Heart left ventricle (tissue), 16 donors: Measurements from ENCODE around the gene HES1. TPM values are rescaled to one million over a fixed set of nuclear protein-coding genes. Genes with fewer than 3 reads are reported as not detected.
A peak's percentile ranks its signal among the peaks of the same experiment; 100 is the strongest.

ENCODE experiments used
- ATAC-seq, 4 donors: fragments of 200-7000 bp; cut with Tn5 transposase; one replicate each; pipeline ENCODE4 v1.9.1; 2020 to 2022; ENCODE audit warnings: moderate library complexity in 4 of 4, mild to moderate bottlenecking in 3 of 4, moderate number of reproducible peaks in 1 of 4
- DNase-seq, 5 donors: peaks; one replicate each; pipeline ENCODE4 v3.0.0-alpha.2; 2020
- H3K27ac ChIP-seq, 12 donors: fragments of 200-600 bp; sonication (generic) in 4 of 12; one replicate each; pipeline versions ENCODE4 v1.5.0 to v1.8.0; 2016 to 2022; ENCODE audit warnings: mild to moderate bottlenecking in 2 of 12
- H3K27me3 ChIP-seq, 9 donors: fragments of 200-600 bp; sonication (generic) in 2 of 9; one replicate each; pipeline versions ENCODE4 v1.5.1 to v1.8.0; 2016 to 2022; ENCODE audit warnings: mild to moderate bottlenecking in 3 of 9
- H3K36me3 ChIP-seq, 9 donors: fragments of 200-600 bp; sonication (generic) in 2 of 9; one replicate each; pipeline versions ENCODE4 v1.5.0 to v1.8.0; 2018 to 2022; ENCODE audit warnings: mild to moderate bottlenecking in 2 of 9
- H3K4me1 ChIP-seq, 12 donors: fragments of 200-600 bp; sonication (generic) in 4 of 12; one replicate each; pipeline versions ENCODE4 v1.5.0 to v1.8.0; 2016 to 2022; ENCODE audit warnings: mild to moderate bottlenecking in 3 of 12
- H3K4me3 ChIP-seq, 12 donors: fragments of 200-600 bp; sonication (generic) in 4 of 12; one replicate each; pipeline versions ENCODE4 v1.5.0 to v1.8.0; 2017 to 2022; ENCODE audit warnings: mild to moderate bottlenecking in 9 of 12, moderate library complexity in 4 of 12
- H3K9me3 ChIP-seq, 12 donors: fragments of 200-600 bp; sonication (generic) in 4 of 12; one replicate each; pipeline versions ENCODE4 v1.5.0 to v1.8.0; 2016 to 2022; ENCODE audit warnings: mild to moderate bottlenecking in 1 of 12
- CTCF ChIP-seq, 12 donors: fragments of 200-600 bp; sonication (generic) in 4 of 12; IDR thresholded peaks; one replicate each; pipeline versions ENCODE4 v1.5.0 to v1.8.0; 2018 to 2022; ENCODE audit warnings: antibody characterized with exemption in 12 of 12, mild to moderate bottlenecking in 5 of 12
- POLR2A ChIP-seq, 2 donors: fragments of 450-650 bp; IDR thresholded peaks; one replicate each; pipeline ENCODE4 v1.6.1; 2017; ENCODE audit warnings: antibody characterized with exemption in 2 of 2, mild to moderate bottlenecking in 2 of 2, moderate library complexity in 2 of 2
- WGBS, 4 donors: extraction: QIAGEN DNeasy Blood & Tissue Kit in 2 of 4; methylation state at CpG; one replicate each; pipeline versions ENCODE4 v1.1.5 to v1.1.7; 2013 to 2018; 5-methylcytosine and 5-hydroxymethylcytosine counted together
- intact Hi-C, 10 donors: fragments of 100-400 bp; cut with DNase I; formaldehyde crosslinking; loops; one replicate each; pipeline versions ENCODE4 v1.11.1 to v1.14.2; 2022
- polyA plus RNA-seq, 2 donors: library from polyadenylated mRNA; stranded (reverse); fragments of 200-250 nt; gene quantifications; one replicate each; pipeline ENCODE4 v1.2.3, GENCODE V29; 2013
- total RNA-seq, 9 donors: library from RNA; depleted of rRNA in 2 of 9; stranded (reverse); fragments of >200 nt in 2 of 9; fragmentation: NEBNext Ultra II Directional in 3 of 9; extraction: Animal tissue kit (Norgen Biotek cat#: 25700) in 3 of 9; gene quantifications; one replicate each; pipeline versions ENCODE4 v1.1.0 to v1.2.4, GENCODE V29; 2016 to 2023
- donor health status: ischemic (EF 13 %, LVEDD 7.1; RV severe dilation, severe dysfunction).
- donor health status: healthy with polysubstance abuse.
- donor health status: DM: no; HTN: yes; CAD: no.
- donor health status: DM: no; HTN: no; CAD: no.
- donor health status: ischemic (EF 25% LVEDD 6.9; RV normal size, moderate dysfunction).
- donor health status: ischemic (EF 25% LVEDD 5.7; RV mildly dilated, moderate dysfunction).
- donor health status: healthy.
- donor health status: DM: yes; HTN: yes; CAD: no.
- donor health status: ischemic (EF 35%, LVEDD 5.7; RV mildly dilated, moderate dysfunction).
- donor health status: nonischemic (EF 11% LVEDD 7.7; RV severe dilation, severe dysfunction).
- donor health status: DM: yes; HTN: yes; CAD: no.
- donor health status: PGD.
- donor health status: ischemic (EF 29% LVEDD 5.4; RV normal size, mild dysfunction).
- donor health status: nonischemic (EF 23%, LVEDD 6.1; RV moderate dilation, normal function).

Gene HES1
- total and polyA plus RNA-seq, 11 donors = 9.2 to 32.3 (median 12.0) TPM

DNA sequence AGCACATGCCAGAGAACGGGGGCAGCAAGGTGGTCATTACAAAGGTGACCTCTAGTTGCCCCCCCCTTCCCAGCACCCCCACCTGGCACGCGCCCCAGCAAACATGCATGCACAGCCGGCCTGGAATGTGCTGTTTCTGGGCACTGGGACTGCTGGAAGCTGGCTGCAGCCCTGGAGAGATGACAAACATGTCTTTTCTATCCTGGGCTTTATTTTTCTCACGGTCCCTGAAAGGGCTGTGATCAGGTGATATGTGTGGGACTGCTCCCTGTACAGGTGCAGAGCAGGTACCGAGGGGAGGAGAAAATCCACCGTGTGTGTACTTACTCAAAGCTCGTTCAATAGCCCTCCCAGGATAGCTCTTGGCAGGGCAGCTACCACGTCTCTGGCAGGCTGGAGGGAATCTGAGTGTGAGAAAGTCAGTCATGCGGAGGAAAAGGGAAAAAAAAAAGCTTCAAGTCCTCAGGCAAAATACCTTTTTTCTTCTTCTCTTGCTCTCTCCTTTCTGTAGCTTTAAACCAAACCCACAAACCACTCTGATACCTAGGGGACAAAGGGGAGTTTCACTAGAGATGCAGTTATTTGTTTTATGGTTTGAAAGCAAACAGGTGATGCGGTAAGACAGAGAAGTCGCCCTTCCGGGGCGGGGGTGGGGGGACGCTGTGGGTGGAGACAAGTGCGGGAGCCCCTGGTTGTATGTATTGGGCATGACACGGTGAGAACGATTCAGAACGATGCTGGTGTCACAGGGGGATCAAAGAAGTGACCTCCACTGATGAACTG, 5.0 kb upstream of the HES1 start:
- intact Hi-C loops = loop anchor here in 8 of 10 donors (5.0 to 10.0 kb wide), 7 partner anchors 49 to 266 kb away; no protein-coding TSS in a partner anchor
- Histone ChIP-seq H3K4me3 (no peak overlapping the region), H3K27me3 (peaks cover 0 to 45% (median 0%) of the 10 kb centered on the region in 9 donors), H3K36me3 (no peaks in the 10 kb centered on the region), H3K9me3 (no peaks in the 10 kb centered on the region), H3K27ac (peak overlapping the region in 2 of 12 donors; percentile 13 to 16), H3K4me1 (peaks cover 0 to 50% (median 32%) of the 10 kb centered on the region in 12 donors)
- DNase-seq (peak in 2 of 5 donors; percentile 29 to 66), ATAC-seq (no peak)
- TF ChIP-seq POLR2A (IDR thresholded peaks at IDR 0.05) = no peak
- no peak for TF ChIP-seq CTCF (IDR thresholded peaks at IDR 0.05)
- WGBS, 4 donors = 44 to 50% (median 46%) methylated on average over 16 to 19 of the region's 19 CpGs

DNA sequence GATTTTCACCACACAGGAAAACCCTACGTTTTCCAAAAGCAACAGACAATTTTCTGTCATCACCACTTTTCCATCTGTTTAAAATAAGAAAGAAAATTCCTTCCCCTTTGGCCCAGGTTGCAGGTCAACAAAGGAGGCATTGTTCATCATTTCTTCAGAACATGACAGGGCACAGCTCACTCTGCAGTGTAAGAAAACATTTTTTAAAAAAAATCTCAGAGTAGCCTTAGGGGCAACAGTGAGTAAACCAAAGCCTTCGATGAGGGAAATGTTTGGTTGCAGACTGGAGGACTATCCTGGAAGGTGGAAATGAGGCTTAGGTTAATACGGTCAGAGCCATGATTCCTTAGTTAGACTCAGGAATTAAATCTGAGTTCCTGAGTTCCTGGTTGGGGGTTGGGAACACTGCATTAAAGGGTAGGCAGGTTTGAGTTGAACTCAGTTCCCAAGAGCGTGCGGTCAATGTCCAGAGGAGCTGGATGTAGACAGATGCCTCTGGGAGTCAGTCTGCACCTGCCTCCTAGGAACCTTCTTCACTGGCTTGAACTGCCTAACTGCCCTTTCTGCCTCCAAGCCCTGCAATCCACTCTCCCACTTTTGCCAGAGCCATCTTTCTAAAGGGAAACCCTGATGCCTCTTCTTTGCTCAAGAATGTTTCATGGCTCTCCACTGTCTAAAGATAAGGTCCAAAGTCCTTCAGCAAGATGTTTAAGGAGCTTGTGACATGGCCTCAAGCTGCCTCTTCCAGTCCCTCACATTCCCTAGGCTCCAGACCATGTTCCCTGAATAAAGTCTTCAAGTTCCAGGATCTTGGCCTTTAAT, 3.3 kb upstream of the HES1 start:
- 74 to 84% (median 80%) methylated on average over 5 of the region's 5 CpGs for WGBS, 4 donors
- intact Hi-C loops = loop anchor here in 8 of 10 donors (5.0 to 10.0 kb wide), 7 partner anchors 50 to 268 kb away; no protein-coding TSS in a partner anchor
- TF ChIP-seq CTCF (IDR thresholded peaks at IDR 0.05) (no peak), POLR2A (IDR thresholded peaks at IDR 0.05) (no peak)
- H3K27me3 ChIP-seq = peaks cover 0 to 51% (median 0%) of the 10 kb centered on the region in 9 donors
- ATAC-seq = no peak
- peaks cover 0 to 54% (median 35%) of the 10 kb centered on the region in 12 donors for H3K4me1 ChIP-seq
- H3K27ac ChIP-seq = peak overlapping the region in 4 of 12 donors; percentile 78 to 99 (median 91)
- DNase-seq = no peak
- H3K4me3 ChIP-seq = no peak overlapping the region
- H3K9me3 ChIP-seq = no peaks in the 10 kb centered on the region
- no peaks in the 10 kb centered on the region for H3K36me3 ChIP-seq

GRCh38 chr3:194133661-194134230, 2.2 kb upstream of the HES1 start:
- Histone ChIP-seq H3K9me3 (no peaks in the 10 kb centered on the region), H3K4me1 (peaks cover 4 to 64% (median 38%) of the 10 kb centered on the region in 12 donors), H3K36me3 (peaks cover 0 to 6% (median 0%) of the 10 kb centered on the region in 9 donors), H3K27ac (peak overlapping the region; percentile 29 to 99 (median 70)), H3K4me3 (peak overlapping the region in 10 of 12 donors; percentile 8 to 62 (median 42)), H3K27me3 (peaks cover 0 to 61% (median 0%) of the 10 kb centered on the region in 9 donors)
- intact Hi-C loops = loop anchor here (1.0 to 10.0 kb wide), 15 partner anchors 51 to 353 kb away; no protein-coding TSS in a partner anchor
- DNase-seq (peak; percentile 75 to 84 (median 80)), ATAC-seq (peak in 1 of 4 donors; percentile 0)
- TF ChIP-seq POLR2A (IDR thresholded peaks at IDR 0.05) = no peak
- no peak for TF ChIP-seq CTCF (IDR thresholded peaks at IDR 0.05)
- WGBS, 4 donors = 4 to 14% (median 10%) methylated on average over 11 to 41 of the region's 41 CpGs
